ENCODE results near the gene XRCC3.

XRCC3 gene

DNA sequence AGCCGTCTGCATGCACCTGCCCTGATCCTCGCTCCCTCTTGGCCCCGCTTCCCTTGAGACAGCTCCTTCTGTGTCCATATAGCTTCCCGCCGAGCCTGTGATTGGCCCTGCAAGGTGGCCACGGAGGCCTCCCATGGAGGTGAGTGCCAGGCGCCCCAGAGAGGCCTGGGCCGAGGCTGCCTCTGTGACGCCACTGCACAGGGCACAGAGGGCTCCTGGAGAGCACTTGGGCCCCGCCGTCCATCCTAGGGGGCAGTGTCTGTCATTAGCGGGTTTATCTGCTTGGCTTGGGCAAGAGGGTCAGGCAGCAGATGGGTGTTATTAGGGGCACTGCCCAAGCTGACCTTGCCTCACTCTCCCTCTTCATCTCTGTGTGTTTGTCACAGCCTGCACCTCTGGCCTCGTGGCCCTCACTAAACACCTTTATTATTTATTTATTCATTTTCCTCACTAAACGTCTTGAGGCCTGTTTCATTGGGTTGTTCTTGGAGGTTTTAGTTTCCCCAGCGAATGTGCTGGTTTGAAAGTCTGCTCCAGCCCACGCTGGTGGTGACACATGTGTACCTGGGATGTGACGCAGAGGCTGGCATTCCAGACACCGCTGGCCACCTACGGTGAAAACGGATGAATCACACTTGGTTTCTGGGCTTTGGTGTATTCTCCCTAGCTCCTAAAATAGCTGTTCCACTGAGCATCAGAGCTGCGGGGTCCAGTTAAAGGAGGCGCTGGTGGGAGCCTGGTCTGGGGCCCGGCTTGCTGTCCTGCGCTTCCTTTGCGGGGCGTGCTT, 6.3 kb upstream of the XRCC3 start:
- Mint-ChIP-seq H3K36me3 (ENCODE audit: low read depth) (peaks cover 13% of the 10 kb centered on the region), H3K4me1 (peaks cover 54% of the 10 kb centered on the region), H3K4me3 (no peak overlapping the region), H3K27ac (no peak overlapping the region), H3K9me3 (no peaks in the 10 kb centered on the region), H3K27me3 (ENCODE audit: low read depth, poor library complexity) (no peaks in the 10 kb centered on the region)
- TF ChIP-seq, protein P1, sequence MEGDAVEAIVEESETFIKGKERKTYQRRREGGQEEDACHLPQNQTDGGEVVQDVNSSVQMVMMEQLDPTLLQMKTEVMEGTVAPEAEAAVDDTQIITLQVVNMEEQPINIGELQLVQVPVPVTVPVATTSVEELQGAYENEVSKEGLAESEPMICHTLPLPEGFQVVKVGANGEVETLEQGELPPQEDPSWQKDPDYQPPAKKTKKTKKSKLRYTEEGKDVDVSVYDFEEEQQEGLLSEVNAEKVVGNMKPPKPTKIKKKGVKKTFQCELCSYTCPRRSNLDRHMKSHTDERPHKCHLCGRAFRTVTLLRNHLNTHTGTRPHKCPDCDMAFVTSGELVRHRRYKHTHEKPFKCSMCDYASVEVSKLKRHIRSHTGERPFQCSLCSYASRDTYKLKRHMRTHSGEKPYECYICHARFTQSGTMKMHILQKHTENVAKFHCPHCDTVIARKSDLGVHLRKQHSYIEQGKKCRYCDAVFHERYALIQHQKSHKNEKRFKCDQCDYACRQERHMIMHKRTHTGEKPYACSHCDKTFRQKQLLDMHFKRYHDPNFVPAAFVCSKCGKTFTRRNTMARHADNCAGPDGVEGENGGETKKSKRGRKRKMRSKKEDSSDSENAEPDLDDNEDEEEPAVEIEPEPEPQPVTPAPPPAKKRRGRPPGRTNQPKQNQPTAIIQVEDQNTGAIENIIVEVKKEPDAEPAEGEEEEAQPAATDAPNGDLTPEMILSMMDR (IDR thresholded peaks at IDR 0.05) = no peak
- no peak for DNase-seq

DNA sequence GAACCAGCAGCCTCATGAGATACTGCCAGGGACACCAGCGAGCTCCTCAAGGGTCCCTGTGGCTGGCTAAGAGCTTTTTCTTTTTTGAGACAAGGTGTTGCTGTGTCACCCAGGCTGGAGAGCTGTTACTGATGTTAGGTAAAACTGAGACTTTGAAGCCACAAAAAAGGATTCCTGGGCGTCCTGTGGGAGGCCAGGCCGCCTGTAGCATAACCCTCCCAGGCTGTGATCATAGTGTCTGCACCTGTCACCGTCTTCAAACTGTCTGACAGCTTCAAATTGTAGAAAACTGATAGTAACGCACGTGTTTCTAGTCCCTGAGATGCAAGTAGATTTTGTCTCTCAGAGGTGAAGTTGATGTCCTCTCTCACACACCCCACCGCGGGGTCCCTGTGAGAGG, 4.5 kb upstream of the XRCC3 start:
- H3K27me3 Mint-ChIP-seq (ENCODE audit: low read depth, poor library complexity) = no peaks in the 10 kb centered on the region
- peaks cover 59% of the 10 kb centered on the region for H3K4me1 Mint-ChIP-seq
- H3K4me3 Mint-ChIP-seq = peak overlapping the region; percentile 37
- TF ChIP-seq, protein P1 (IDR thresholded peaks at IDR 0.05) = no peak
- H3K27ac Mint-ChIP-seq = peak overlapping the region; percentile 15
- H3K9me3 Mint-ChIP-seq = no peaks in the 10 kb centered on the region
- DNase-seq = no peak
- peaks cover 13% of the 10 kb centered on the region for H3K36me3 Mint-ChIP-seq (ENCODE audit: low read depth)

DNA sequence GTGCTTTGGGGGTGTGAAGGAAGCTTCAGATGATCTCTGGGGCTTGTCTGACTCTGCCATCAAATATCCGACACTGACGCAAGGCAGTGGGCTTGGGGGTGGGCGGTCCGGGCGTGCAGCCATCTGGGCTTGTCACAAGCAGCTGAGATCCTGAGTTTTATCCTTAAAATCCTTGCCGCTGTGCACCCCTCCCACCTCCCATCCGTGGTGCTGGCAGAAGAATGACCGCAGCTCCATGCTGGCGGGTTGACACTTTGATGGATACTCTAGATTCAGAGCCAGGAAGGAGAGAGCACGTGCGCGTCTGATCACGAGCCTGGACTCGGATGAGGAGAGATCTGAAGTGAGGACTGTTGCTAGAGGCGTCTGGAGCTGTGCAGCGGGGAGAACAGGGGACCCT, 3.3 kb upstream of the XRCC3 start:
- H3K27me3 Mint-ChIP-seq (ENCODE audit: low read depth, poor library complexity) = no peaks in the 10 kb centered on the region
- peak overlapping the region; percentile 43 for H3K27ac Mint-ChIP-seq
- peaks cover 63% of the 10 kb centered on the region for H3K4me1 Mint-ChIP-seq
- DNase-seq = peak; percentile 33
- H3K36me3 Mint-ChIP-seq (ENCODE audit: low read depth) = peaks cover 13% of the 10 kb centered on the region
- TF ChIP-seq, protein P1 (IDR thresholded peaks at IDR 0.05) = no peak
- peak overlapping the region; percentile 83 for H3K4me3 Mint-ChIP-seq
- H3K9me3 Mint-ChIP-seq = no peaks in the 10 kb centered on the region

DNA sequence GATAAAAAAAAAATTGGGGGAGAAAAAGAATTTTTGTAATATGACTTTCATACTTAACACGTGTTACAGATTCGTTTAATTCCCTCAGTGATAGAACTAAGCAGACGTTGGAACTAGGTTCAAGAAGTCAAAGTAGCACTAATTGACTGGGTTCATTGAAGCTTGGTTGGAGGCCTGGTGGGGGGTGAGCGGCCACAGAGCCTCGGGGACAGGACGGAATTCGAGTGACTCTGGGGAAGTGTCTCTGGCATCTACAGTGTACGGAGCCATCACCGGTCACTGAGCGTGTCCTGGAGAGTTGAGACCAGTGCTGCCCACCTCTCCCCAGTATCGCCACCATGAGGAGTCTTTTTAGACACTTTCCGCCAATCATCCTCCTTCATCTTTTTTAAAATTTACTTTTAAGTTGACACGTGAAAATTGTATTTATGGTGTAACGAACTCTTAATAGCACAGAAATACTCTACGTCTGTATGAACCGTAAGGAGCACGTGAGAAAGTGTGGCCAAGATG, 1.7 kb upstream of the XRCC3 start:
- no peaks in the 10 kb centered on the region for H3K27me3 Mint-ChIP-seq (ENCODE audit: low read depth, poor library complexity)
- no peak for DNase-seq
- H3K4me1 Mint-ChIP-seq = peaks cover 70% of the 10 kb centered on the region
- H3K36me3 Mint-ChIP-seq (ENCODE audit: low read depth) = peaks cover 13% of the 10 kb centered on the region
- TF ChIP-seq, protein P1 (IDR thresholded peaks at IDR 0.05) = no peak
- H3K9me3 Mint-ChIP-seq = no peaks in the 10 kb centered on the region
- peak overlapping the region; percentile 64 for H3K27ac Mint-ChIP-seq
- peak overlapping the region; percentile 83 for H3K4me3 Mint-ChIP-seq

DNA sequence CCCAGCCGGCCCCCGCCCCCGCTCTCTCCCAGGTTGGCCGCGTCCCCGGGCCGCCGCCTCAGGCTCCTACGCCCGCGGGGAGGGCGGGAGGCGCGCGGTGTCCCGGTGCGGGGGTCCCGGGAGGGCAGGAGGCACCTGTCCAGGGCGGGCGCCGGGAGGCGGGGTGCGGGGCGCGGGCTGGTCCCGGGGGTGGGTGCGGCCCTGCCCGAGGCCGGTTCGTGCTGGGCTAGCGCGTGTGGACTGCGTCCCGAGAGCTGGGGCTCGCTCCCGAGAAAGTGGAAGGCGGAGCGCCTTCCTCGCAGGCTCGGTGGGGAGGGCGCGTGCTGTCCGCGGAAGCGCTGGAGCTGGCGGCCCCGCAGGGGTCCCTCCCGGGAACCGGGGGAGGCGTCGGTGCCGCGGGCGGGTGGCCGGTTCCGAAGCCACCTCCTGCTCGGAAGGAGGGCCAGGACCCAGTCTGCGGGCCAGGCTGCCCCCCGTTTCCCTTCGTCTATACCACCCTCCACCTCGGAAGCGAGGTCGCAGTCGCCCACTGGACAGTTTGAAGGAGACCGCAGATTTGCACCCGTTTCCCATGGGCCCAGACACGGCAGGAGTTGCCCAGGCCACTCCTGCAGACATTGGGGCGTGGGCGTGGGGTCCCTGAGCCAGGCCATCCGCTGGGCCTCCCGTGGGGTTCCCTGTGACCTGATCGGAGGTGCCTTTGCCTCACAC, 995 bp upstream of the XRCC3 start:
- DNase-seq = no peak
- Mint-ChIP-seq H3K27me3 (ENCODE audit: low read depth, poor library complexity) (no peaks in the 10 kb centered on the region), H3K4me1 (peaks cover 70% of the 10 kb centered on the region), H3K4me3 (peak overlapping the region; percentile 83), H3K36me3 (ENCODE audit: low read depth) (peaks cover 13% of the 10 kb centered on the region), H3K9me3 (no peaks in the 10 kb centered on the region), H3K27ac (no peak overlapping the region)
- TF ChIP-seq, protein P1 (IDR thresholded peaks at IDR 0.05) = no peak

All from nephron progenitor cell (in vitro differentiated cells).